Panc1 (cell line): ENCODE measurements around the gene VKORC1.

Experiments used
- POLR2AphosphoS5 ChIP-seq: IDR thresholded peaks from 2 replicates; pipeline ENCODE4 v1.6.1; 2012; ENCODE audit warnings: mild to moderate bottlenecking, low read depth, low read length, moderate library complexity
- REST ChIP-seq, 2 experiments: IDR thresholded peaks; 2 replicates each; pipeline ENCODE4 v1.6.1; 2011 to 2012; ENCODE audit warnings: low read depth in 2 of 2, control low read depth in 1 of 2, low read length in 1 of 2, mild to moderate bottlenecking in 1 of 2, moderate library complexity in 1 of 2; ENCODE audit not compliant: insufficient read depth in 1 of 2
- SIN3A ChIP-seq: IDR thresholded peaks from 2 replicates; pipeline ENCODE4 v1.6.1; 2012; ENCODE audit warnings: low read depth, mild to moderate bottlenecking, low read length, moderate library complexity, borderline replicate concordance; ENCODE audit not compliant: insufficient read depth
- TCF7L2 ChIP-seq: IDR thresholded peaks from 2 replicates; pipeline ENCODE4 v1.6.1; 2011; ENCODE audit warnings: mild to moderate bottlenecking, low read depth, low read length, inconsistent platforms
- TF ChIP-seq, protein P1 (sequence below): fragments of 450-650 bp; IDR thresholded peaks from 2 replicates; pipeline ENCODE4 v1.5.1; 2017; ENCODE audit warnings: mild to moderate bottlenecking

DNA sequence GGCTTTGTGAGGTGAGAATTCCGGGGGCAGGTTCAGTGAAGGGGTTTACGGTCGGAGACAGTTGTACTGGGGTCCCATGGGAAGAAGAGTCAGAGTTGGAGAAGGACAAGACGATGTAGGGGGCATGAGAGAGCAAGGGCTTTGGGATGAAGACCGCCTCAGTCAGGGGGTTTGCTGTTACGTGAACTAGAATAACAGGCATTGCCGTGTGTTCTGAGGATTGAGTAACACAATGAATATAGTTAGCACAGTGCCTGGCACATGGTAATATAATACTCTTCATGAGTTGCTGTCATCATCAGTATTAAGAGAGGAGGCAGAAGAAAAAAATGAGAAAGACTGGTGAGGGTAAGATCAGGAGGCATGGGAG lies 19.8 kb downstream of the VKORC1 start:
- TF ChIP-seq, protein P1, sequence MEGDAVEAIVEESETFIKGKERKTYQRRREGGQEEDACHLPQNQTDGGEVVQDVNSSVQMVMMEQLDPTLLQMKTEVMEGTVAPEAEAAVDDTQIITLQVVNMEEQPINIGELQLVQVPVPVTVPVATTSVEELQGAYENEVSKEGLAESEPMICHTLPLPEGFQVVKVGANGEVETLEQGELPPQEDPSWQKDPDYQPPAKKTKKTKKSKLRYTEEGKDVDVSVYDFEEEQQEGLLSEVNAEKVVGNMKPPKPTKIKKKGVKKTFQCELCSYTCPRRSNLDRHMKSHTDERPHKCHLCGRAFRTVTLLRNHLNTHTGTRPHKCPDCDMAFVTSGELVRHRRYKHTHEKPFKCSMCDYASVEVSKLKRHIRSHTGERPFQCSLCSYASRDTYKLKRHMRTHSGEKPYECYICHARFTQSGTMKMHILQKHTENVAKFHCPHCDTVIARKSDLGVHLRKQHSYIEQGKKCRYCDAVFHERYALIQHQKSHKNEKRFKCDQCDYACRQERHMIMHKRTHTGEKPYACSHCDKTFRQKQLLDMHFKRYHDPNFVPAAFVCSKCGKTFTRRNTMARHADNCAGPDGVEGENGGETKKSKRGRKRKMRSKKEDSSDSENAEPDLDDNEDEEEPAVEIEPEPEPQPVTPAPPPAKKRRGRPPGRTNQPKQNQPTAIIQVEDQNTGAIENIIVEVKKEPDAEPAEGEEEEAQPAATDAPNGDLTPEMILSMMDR: no peak
- TF ChIP-seq TCF7L2 (no peak), POLR2AphosphoS5 (no peak), REST (IDR thresholded peaks at IDR 0.05; ENCODE audit: insufficient read depth in 1 of 2, low read depth in 2 of 2, low read length in 1 of 2) (no peak), SIN3A (no peak)
